Spleen (tissue), 7 donors: ENCODE results near the gene DHDH.

Source experiments
- CTCF ChIP-seq, 11 experiments: fragments of 200-600 bp in 7 of 11; fragments of 450-650 bp in 4 of 11; sonication (generic) in 4 of 11; IDR thresholded peaks in 8 of 11; conservative IDR thresholded peaks in 3 of 11; 1 replicate in 7 of 11; 2 replicates in 4 of 11; pipeline versions ENCODE4 v1.4.0 to v1.8.0; 2016 to 2021; ENCODE audit warnings: antibody characterized with exemption in 11 of 11, inconsistent platforms in 4 of 11, mild to moderate bottlenecking in 1 of 11
- POLR2A ChIP-seq, 3 donors: fragments of 450-650 bp; IDR thresholded peaks; one replicate each; pipeline ENCODE4 v1.5.1; 2017; ENCODE audit warnings: antibody characterized with exemption in 3 of 3, mild to moderate bottlenecking in 1 of 3
- POLR2AphosphoS5 ChIP-seq, 3 donors: sonication (generic); formaldehyde crosslinking; IDR thresholded peaks; one replicate each; pipeline ENCODE4 v1.5.1; 2017; ENCODE audit warnings: antibody characterized with exemption in 3 of 3
- donor health status: DM: no; HTN: no; CAD: no; lungs with moderate emphysema.
- donor health status: DM: no; HTN: no; CAD: no.
- donor health status: DM: no; HTN: no; CAD: no.

GRCh38 chr19:48922548-48923490 is 10.7 kb upstream of the DHDH start:
- TF ChIP-seq POLR2A (IDR thresholded peaks at IDR 0.05), result no peak
- TF ChIP-seq CTCF (IDR thresholded peaks at IDR 0.05 in 8 of 11, conservative IDR thresholded peaks at IDR 0.05 in 3 of 11), result no peak
- peak in 1 of 3 donors; percentile 54 for TF ChIP-seq POLR2AphosphoS5 (IDR thresholded peaks at IDR 0.05)
